ENCODE measurements around the gene MAGI1. TPM values are rescaled to one million over a fixed set of nuclear protein-coding genes. Genes with fewer than 3 reads are reported as not detected.

The MAGI1 gene
- total RNA-seq, 1 donor, result 0.27 TPM

GRCh38 chr3:66015841-66016240, 22.9 kb downstream of the MAGI1 start:
- DNase-seq (ENCODE audit: low read depth in 2 of 3, low spot score in 2 of 3), result no peak

- DNase-seq (ENCODE audit: low read depth in 2 of 3, low spot score in 2 of 3), result no peak
Measured at GRCh38 chr3:66014651-66015050, 24.1 kb downstream of the MAGI1 start.

- DNase-seq (ENCODE audit: low read depth in 2 of 3, low spot score in 2 of 3), result no peak
Measured at GRCh38 chr3:66014056-66014455, 24.7 kb downstream of the MAGI1 start.

GRCh38 chr3:66012711-66013110, 26.0 kb downstream of the MAGI1 start:
- DNase-seq (ENCODE audit: low read depth in 2 of 3, low spot score in 2 of 3), result no peak

GRCh38 chr3:66010739-66011655, 27.7 kb downstream of the MAGI1 start:
- no peak for DNase-seq (ENCODE audit: low read depth in 2 of 3, low spot score in 2 of 3)

- no peak for DNase-seq (ENCODE audit: low read depth in 2 of 3, low spot score in 2 of 3)
Measured at GRCh38 chr3:66010348-66010738, 28.4 kb downstream of the MAGI1 start.

GRCh38 chr3:66004244-66004643, 34.5 kb downstream of the MAGI1 start:
- DNase-seq (ENCODE audit: low read depth in 2 of 3, low spot score in 2 of 3), result no peak

GRCh38 chr3:66001626-66002025, 37.1 kb downstream of the MAGI1 start:
- DNase-seq (ENCODE audit: low read depth in 2 of 3, low spot score in 2 of 3), result no peak

- no peak for DNase-seq (ENCODE audit: low read depth in 2 of 3, low spot score in 2 of 3)
Measured at GRCh38 chr3:66000506-66000905, 38.2 kb downstream of the MAGI1 start.

GRCh38 chr3:65999606-66000005, 39.1 kb downstream of the MAGI1 start:
- DNase-seq (ENCODE audit: low read depth in 2 of 3, low spot score in 2 of 3), result no peak

- DNase-seq (ENCODE audit: low read depth in 2 of 3, low spot score in 2 of 3), result no peak
Measured at GRCh38 chr3:65996589-65996988, 42.1 kb downstream of the MAGI1 start.

GRCh38 chr3:65995515-65995914, 43.2 kb downstream of the MAGI1 start:
- DNase-seq (ENCODE audit: low read depth in 2 of 3, low spot score in 2 of 3), result no peak

- no peak for DNase-seq (ENCODE audit: low read depth in 2 of 3, low spot score in 2 of 3)
Measured at GRCh38 chr3:65995030-65995429, 43.7 kb downstream of the MAGI1 start.

GRCh38 chr3:65993134-65993900, 45.4 kb downstream of the MAGI1 start:
- DNase-seq (ENCODE audit: low read depth in 2 of 3, low spot score in 2 of 3), result no peak

GRCh38 chr3:65992106-65992505, 46.6 kb downstream of the MAGI1 start:
- DNase-seq (ENCODE audit: low read depth in 2 of 3, low spot score in 2 of 3), result no peak

GRCh38 chr3:65988411-65989180, 50.1 kb downstream of the MAGI1 start:
- no peak for DNase-seq (ENCODE audit: low read depth in 2 of 3, low spot score in 2 of 3)

GRCh38 chr3:65986285-65986684, 52.4 kb downstream of the MAGI1 start:
- no peak for DNase-seq (ENCODE audit: low read depth in 2 of 3, low spot score in 2 of 3)

GRCh38 chr3:65984975-65985374, 53.7 kb downstream of the MAGI1 start:
- no peak for DNase-seq (ENCODE audit: low read depth in 2 of 3, low spot score in 2 of 3)

GRCh38 chr3:65983100-65983499, 55.6 kb downstream of the MAGI1 start:
- DNase-seq (ENCODE audit: low read depth in 2 of 3, low spot score in 2 of 3), result no peak

GRCh38 chr3:65979731-65980130, 59.0 kb downstream of the MAGI1 start:
- no peak for DNase-seq (ENCODE audit: low read depth in 2 of 3, low spot score in 2 of 3)

- DNase-seq (ENCODE audit: low read depth in 2 of 3, low spot score in 2 of 3), result no peak
Measured at GRCh38 chr3:65979162-65979561, 59.6 kb downstream of the MAGI1 start.

Measured in hematopoietic multipotent progenitor cell (in vitro differentiated cells).